CD4-positive, CD25-positive, alpha-beta regulatory T cell (primary cell): ENCODE measurements around the gene ZNF775. TPM values are rescaled to one million over a fixed set of nuclear protein-coding genes. Genes with fewer than 3 reads are reported as not detected.
A peak's percentile ranks its signal among the peaks of the same experiment; 100 is the strongest.

Experiments used
- ATAC-seq, 2 donors: fragments of 150-1000 bp; cut with Tn5 transposase; one replicate each; pipeline ENCODE4 v1.10.0; 2021; ENCODE audit warnings: low read depth in 2 of 2, moderate number of reproducible peaks in 2 of 2, moderate library complexity in 1 of 2
- DNase-seq, 3 donors: peaks; one replicate each; pipeline versions ENCODE4 v3.0.0 to v3.0.0-alpha.2; 2012 to 2022; ENCODE audit warnings: mixed read lengths in 1 of 3
- H3K27ac ChIP-seq: one replicate; pipeline ENCODE4 v1.7.0; 2013; ENCODE audit warnings: mild to moderate bottlenecking, low read length; ENCODE audit not compliant: insufficient read depth, poor library complexity, severe bottlenecking
- H3K27me3 ChIP-seq: one replicate; pipeline ENCODE4 v1.7.0; 2013; ENCODE audit warnings: low read length; ENCODE audit not compliant: control insufficient read depth, insufficient read depth
- H3K36me3 ChIP-seq: one replicate; pipeline ENCODE4 v1.7.0; 2013; ENCODE audit warnings: mild to moderate bottlenecking, low read length, moderate library complexity; ENCODE audit not compliant: control insufficient read depth, insufficient read depth
- H3K4me1 ChIP-seq: 2 replicates; pipeline ENCODE4 v1.7.0; 2013; ENCODE audit warnings: mild to moderate bottlenecking, low read length; ENCODE audit not compliant: insufficient read depth, control insufficient read depth, poor library complexity, severe bottlenecking
- H3K4me3 ChIP-seq: one replicate; pipeline ENCODE4 v1.7.0; 2013; ENCODE audit warnings: low read depth, mild to moderate bottlenecking, low read length, moderate library complexity
- H3K9me3 ChIP-seq, 2 experiments: 1 replicate in 1 of 2; 2 replicates in 1 of 2; pipeline ENCODE4 v1.7.0; 2013; ENCODE audit warnings: low read length in 2 of 2, mild to moderate bottlenecking in 1 of 2, moderate library complexity in 1 of 2; ENCODE audit not compliant: control insufficient read depth in 2 of 2
- H3K27ac Mint-ChIP-seq, 3 donors: one replicate each; pipeline ENCODE4 v1.8.0; 2020 to 2022; ENCODE audit warnings: mild to moderate bottlenecking in 3 of 3, mixed read lengths in 3 of 3, moderate library complexity in 2 of 3
- H3K27me3 Mint-ChIP-seq: one replicate; pipeline ENCODE4 v1.8.0; 2022; ENCODE audit warnings: mild to moderate bottlenecking, mixed read lengths
- H3K36me3 Mint-ChIP-seq: one replicate; pipeline ENCODE4 v1.8.0; 2020; ENCODE audit warnings: mixed read lengths
- H3K4me1 Mint-ChIP-seq, 4 donors: one replicate each; pipeline ENCODE4 v1.8.0; 2020 to 2022; ENCODE audit warnings: mixed read lengths in 4 of 4, mild to moderate bottlenecking in 1 of 4
- H3K4me3 Mint-ChIP-seq, 4 donors: one replicate each; pipeline ENCODE4 v1.8.0; 2020 to 2022; ENCODE audit warnings: mild to moderate bottlenecking in 4 of 4, mixed read lengths in 4 of 4, moderate library complexity in 3 of 4
- H3K9me3 Mint-ChIP-seq, 7 donors: one replicate each; pipeline ENCODE4 v1.8.0; 2020 to 2022; ENCODE audit warnings: mixed read lengths in 7 of 7, mild to moderate bottlenecking in 3 of 7, moderate library complexity in 2 of 7
- polyA plus RNA-seq, 4 donors: library from polyadenylated mRNA; unstranded; fragments of 300-500 nt; fragmentation: Illumina TruSeq; gene quantifications; one replicate each; pipeline ENCODE4 v1.2.3, GENCODE V29; 2021
- total RNA-seq: library from RNA; stranded (reverse); gene quantifications from one replicate; pipeline ENCODE4 v1.2.3, GENCODE V29; 2022

ZNF775 gene
- total and polyA plus RNA-seq, 5 donors from 2014 or later: 2.2 to 7.6 (median 2.9) TPM

DNA sequence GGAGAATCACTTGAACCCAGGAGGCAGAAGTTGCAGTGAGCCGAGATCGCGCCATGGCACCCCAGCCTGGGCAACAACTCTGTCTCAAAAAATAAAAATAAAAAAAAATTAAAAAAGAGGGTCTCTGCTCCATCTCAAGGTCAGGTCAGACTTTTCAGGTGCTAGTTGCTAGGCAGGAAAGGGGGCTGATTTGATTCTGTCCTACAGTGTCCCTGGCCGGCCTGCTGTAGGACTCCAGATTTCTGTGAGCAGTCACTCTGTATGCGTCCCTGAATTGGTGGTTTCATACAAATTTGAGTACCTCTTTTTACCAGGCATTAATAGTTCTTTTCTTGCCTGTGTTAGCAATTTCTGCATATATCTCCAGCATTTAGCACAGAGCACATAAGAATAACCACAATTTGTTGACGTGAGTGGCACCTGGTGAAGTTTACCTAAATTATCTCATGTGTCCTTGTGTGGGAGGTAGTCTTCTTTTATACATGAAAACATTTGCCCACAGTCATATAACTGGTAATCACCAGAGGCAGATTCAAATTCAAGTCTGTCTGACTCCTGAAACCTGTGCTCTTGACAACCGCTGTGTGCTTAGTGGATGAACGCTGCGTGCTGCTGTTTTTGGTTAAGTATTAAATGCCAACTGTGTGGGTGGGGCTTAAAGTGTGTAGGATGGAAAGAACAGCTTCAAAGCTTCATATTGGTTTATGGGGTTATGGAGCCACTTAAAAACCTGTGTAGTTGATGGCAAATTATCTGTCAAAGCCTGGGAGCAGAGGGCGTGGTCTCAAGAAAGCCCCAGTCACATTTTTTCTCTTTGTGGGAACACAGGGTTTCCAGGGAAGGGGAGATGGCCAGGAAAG lies 3.2 kb upstream of the ZNF775 start:
- no peaks in the 10 kb centered on the region for H3K9me3 ChIP-seq
- H3K4me1 ChIP-seq: peaks cover 24% of the 10 kb centered on the region
- ATAC-seq (no peak), DNase-seq (peak in 2 of 3 donors; percentile 16 to 68)
- H3K4me1 Mint-ChIP-seq: peaks cover 13 to 58% (median 36%) of the 10 kb centered on the region in 4 donors
- H3K4me3 Mint-ChIP-seq: peak overlapping the region; percentile 29 to 89 (median 60)
- H3K27me3 ChIP-seq: no peaks in the 10 kb centered on the region
- peak overlapping the region; percentile 50 to 61 (median 57) for H3K27ac Mint-ChIP-seq
- H3K27me3 Mint-ChIP-seq: no peaks in the 10 kb centered on the region
- H3K36me3 ChIP-seq: peaks cover 4% of the 10 kb centered on the region
- H3K9me3 Mint-ChIP-seq: peaks cover 0 to 2% (median 0%) of the 10 kb centered on the region in 7 donors
- no peak overlapping the region for H3K4me3 ChIP-seq
- peaks cover 10% of the 10 kb centered on the region for H3K36me3 Mint-ChIP-seq
- no peak overlapping the region for H3K27ac ChIP-seq

DNA sequence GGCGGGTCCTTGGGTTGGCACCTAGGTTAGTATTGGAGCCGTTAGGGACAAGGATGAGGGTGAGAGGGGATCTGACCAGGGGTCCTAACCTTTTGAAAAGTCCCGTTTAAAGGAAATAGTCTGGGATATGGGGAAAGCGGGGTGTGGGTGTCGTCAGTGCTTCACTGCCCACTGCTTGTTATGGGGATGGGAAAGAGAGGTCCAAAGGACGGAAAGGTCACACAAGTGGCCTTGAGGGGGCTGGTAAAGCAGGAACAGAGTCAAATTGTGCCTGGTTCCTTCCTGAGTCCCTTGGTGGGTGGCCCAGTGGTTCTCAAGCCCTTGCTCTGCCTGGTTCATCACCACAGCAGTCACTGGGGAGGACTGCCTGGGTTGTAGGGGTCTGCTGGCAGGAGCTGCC lies 2.6 kb upstream of the ZNF775 start:
- H3K4me3 Mint-ChIP-seq: peak overlapping the region in 2 of 4 donors; percentile 86 to 89
- peaks cover 0 to 2% (median 0%) of the 10 kb centered on the region in 7 donors for H3K9me3 Mint-ChIP-seq
- H3K27ac Mint-ChIP-seq: peak overlapping the region in 2 of 3 donors; percentile 50 to 57
- peaks cover 10% of the 10 kb centered on the region for H3K36me3 Mint-ChIP-seq
- no peak for ATAC-seq
- peaks cover 24% of the 10 kb centered on the region for H3K4me1 ChIP-seq
- H3K4me1 Mint-ChIP-seq: peaks cover 13 to 60% (median 36%) of the 10 kb centered on the region in 4 donors
- H3K9me3 ChIP-seq: no peaks in the 10 kb centered on the region
- H3K27ac ChIP-seq: no peak overlapping the region
- no peak overlapping the region for H3K4me3 ChIP-seq
- no peak for DNase-seq
- peaks cover 4% of the 10 kb centered on the region for H3K36me3 ChIP-seq
- no peaks in the 10 kb centered on the region for H3K27me3 ChIP-seq
- no peaks in the 10 kb centered on the region for H3K27me3 Mint-ChIP-seq

DNA sequence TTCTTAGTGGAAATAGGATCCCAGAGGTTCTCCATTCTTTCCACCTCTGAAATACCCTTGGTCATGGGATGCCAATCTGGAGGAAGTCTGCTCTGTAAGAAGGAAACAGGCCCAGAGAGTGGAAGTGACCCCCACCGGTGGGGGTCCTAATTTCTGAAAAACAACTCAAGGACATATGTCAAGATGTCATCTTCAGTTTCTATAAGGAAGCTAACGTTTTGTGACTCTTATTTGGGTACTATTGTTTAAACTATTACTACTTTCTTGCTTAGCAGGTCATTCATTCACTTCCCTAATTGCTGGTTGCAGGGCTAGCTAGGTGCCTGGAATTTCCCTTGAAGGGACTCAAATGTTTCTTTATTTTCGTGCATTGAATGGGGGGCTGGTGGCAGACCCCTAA lies 1.9 kb upstream of the ZNF775 start:
- H3K4me1 ChIP-seq: peaks cover 24% of the 10 kb centered on the region
- H3K27ac ChIP-seq: no peak overlapping the region
- peaks cover 0 to 2% (median 0%) of the 10 kb centered on the region in 7 donors for H3K9me3 Mint-ChIP-seq

DNA sequence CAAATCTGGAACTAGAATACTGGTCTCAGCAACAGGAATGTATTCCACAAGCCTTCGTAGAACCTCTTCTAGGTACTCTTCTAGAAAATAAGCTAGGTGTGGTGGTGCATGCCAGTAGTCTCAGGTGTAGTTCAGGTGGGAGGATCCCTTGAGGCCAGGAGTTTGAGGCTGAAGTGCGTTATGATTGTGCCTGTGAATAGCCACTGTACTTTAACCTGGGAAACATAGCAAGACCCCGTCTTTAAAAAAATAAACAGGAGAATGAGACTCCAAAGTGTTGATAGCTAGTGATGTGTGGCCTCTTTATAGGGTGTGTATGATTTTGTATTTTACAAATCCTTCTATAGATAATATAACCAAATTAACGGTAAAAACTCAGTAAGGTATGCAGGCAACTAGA lies 1.5 kb upstream of the ZNF775 start:
- peaks cover 10% of the 10 kb centered on the region for H3K36me3 Mint-ChIP-seq
- H3K36me3 ChIP-seq: peaks cover 3% of the 10 kb centered on the region
- H3K27me3 ChIP-seq: no peaks in the 10 kb centered on the region
- H3K4me3 Mint-ChIP-seq: peak overlapping the region; percentile 84 to 90 (median 88)
- no peaks in the 10 kb centered on the region for H3K9me3 ChIP-seq
- H3K4me1 Mint-ChIP-seq: peaks cover 13 to 62% (median 40%) of the 10 kb centered on the region in 4 donors
- DNase-seq (no peak), ATAC-seq (no peak)
- no peaks in the 10 kb centered on the region for H3K27me3 Mint-ChIP-seq
- H3K27ac ChIP-seq: peak overlapping the region; percentile 48
- peak overlapping the region in 2 of 3 donors; percentile 52 to 85 for H3K27ac Mint-ChIP-seq
- peaks cover 0 to 2% (median 0%) of the 10 kb centered on the region in 7 donors for H3K9me3 Mint-ChIP-seq
- no peak overlapping the region for H3K4me3 ChIP-seq
- H3K4me1 ChIP-seq: peaks cover 27% of the 10 kb centered on the region

More for the DNA sequence above, 1.9 kb upstream of the ZNF775 start:
- Mint-ChIP-seq H3K4me1 (peaks cover 13 to 60% (median 37%) of the 10 kb centered on the region in 4 donors), H3K27ac (peak overlapping the region in 2 of 3 donors; percentile 48 to 85), H3K27me3 (no peaks in the 10 kb centered on the region), H3K36me3 (peaks cover 10% of the 10 kb centered on the region), H3K4me3 (peak overlapping the region; percentile 73 to 88 (median 86))
- H3K36me3 ChIP-seq: peaks cover 4% of the 10 kb centered on the region
- no peak overlapping the region for H3K4me3 ChIP-seq
- H3K9me3 ChIP-seq: no peaks in the 10 kb centered on the region
- H3K27me3 ChIP-seq: no peaks in the 10 kb centered on the region
- no peak for DNase-seq
- ATAC-seq: no peak

DNA sequence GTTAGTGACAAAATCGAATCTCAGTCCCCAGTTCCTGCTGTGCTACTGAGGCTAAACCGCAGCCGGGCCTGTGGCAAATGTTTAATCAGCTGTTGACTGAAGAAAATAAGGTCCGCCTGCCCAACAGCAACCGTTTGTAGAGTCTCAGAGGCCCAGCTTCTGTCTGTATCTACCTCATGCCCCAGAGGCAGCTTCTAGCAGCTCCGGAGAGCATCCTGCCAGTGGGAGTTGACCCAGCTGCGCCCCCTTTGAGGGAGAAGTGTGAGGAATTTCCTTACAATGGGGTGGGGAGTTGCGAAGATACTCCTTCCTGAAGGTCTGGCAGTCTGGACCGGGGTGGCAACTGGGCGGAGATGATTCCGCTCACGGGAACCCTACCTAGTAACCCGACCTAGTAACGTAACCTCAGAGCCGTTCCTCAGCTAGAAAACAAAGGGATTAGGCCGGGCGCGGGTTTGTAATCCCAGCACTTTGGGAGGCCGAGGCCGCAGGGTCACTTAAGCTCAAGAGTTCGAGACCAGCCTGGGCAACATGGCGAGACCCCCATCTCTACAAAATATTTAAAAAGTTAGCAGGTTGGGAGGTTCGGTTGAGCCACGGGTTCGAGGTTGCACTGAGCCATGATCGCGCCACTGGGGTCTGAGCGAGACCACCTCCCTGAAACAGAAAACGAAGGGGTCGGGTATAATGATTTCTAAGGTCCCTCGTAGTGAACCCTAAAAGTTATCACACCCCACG lies 846 bp upstream of the ZNF775 start:
- Histone ChIP-seq H3K27me3 (no peaks in the 10 kb centered on the region), H3K4me3 (peak overlapping the region; percentile 77), H3K4me1 (peaks cover 30% of the 10 kb centered on the region), H3K27ac (peak overlapping the region; percentile 48), H3K36me3 (no peaks in the 10 kb centered on the region), H3K9me3 (no peaks in the 10 kb centered on the region)
- H3K36me3 Mint-ChIP-seq: peaks cover 8% of the 10 kb centered on the region
- peak overlapping the region; percentile 56 to 85 (median 79) for H3K27ac Mint-ChIP-seq
- H3K9me3 Mint-ChIP-seq: peaks cover 0 to 2% (median 0%) of the 10 kb centered on the region in 7 donors
- H3K4me3 Mint-ChIP-seq: peak overlapping the region; percentile 84 to 90 (median 88)
- ATAC-seq: no peak
- peaks cover 13 to 66% (median 46%) of the 10 kb centered on the region in 4 donors for H3K4me1 Mint-ChIP-seq
- peak; percentile 19 to 58 (median 22) for DNase-seq
- no peaks in the 10 kb centered on the region for H3K27me3 Mint-ChIP-seq

DNA sequence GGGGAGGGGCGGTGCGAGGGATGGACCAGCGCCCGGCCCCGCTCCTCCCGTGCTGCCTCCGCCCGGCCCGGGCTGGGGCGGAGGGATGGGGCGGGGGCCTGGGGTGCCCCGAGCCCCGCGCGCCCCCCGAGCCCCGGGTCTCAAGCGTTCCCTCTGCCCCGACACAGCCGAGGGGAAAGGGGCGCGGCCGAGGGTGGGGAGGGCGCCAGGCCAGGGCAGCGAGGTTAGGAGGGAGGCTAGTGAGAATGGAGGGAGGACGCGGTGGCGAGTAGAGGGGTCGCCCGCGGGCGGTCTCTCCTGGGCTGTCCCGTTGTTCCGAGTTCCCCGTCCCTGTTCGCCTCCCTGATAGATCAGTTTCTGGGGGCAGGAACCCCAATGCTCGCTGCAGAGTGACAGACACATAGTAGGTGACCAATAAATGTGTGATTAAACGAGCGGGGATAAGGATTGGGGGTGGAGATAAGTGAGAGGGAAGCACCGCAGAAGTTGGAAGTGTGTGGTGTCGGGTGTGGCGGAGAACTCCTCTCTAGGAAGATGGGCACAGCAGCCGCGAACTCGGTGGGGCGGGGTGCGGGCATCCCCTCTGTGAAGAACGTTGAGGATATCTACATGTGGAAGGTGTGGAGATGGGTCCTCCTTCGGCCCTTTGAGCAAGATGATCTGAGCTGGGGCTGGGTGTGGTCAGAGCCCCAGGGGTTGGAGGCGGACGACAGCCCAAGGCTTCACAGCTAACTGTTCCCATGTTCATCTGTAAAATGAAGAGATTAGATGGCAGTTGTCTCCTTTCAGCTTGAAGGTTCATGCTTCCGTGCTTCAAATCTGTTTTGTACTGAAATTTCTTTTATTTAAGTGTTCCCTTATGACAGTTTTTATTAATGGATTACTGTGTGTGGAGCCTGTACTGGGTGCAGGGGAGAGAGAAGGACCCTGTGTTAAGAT lies 580 bp downstream of the ZNF775 start:
- H3K36me3 Mint-ChIP-seq: no peaks in the 10 kb centered on the region
- H3K4me3 ChIP-seq: peak overlapping the region; percentile 78
- H3K36me3 ChIP-seq: no peaks in the 10 kb centered on the region
- no peaks in the 10 kb centered on the region for H3K9me3 Mint-ChIP-seq
- peak overlapping the region; percentile 16 to 86 (median 79) for H3K27ac Mint-ChIP-seq
- H3K4me3 Mint-ChIP-seq: peak overlapping the region; percentile 90 to 95 (median 92)
- H3K9me3 ChIP-seq: no peaks in the 10 kb centered on the region
- DNase-seq: no peak
- no peaks in the 10 kb centered on the region for H3K27me3 Mint-ChIP-seq
- H3K4me1 ChIP-seq: peaks cover 30% of the 10 kb centered on the region
- H3K4me1 Mint-ChIP-seq: peaks cover 13 to 59% (median 45%) of the 10 kb centered on the region in 4 donors
- peak overlapping the region; percentile 60 for H3K27ac ChIP-seq
- H3K27me3 ChIP-seq: no peaks in the 10 kb centered on the region
- peak in 1 of 2 donors; percentile 26 for ATAC-seq

DNA sequence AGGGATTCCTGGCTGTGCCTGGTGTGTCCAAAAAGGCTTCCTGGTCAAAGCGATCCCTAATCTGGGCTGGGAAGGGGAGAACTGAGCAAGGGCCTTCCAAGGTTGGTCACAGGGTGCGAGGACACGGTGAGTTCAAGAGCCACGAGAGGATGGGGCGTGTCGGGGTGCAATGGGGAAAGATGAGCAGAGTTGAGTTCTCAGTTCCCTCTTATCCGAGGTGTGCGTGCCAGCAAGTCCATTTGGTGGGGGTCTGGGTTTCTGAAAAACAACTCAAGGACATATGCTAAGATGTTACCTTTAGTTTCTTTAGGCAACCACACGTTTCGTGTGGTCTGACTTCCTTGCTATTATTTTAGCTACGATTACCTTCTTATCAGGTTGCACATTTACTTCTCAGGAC lies 1.3 kb downstream of the ZNF775 start:
- DNase-seq (no peak), ATAC-seq (no peak)
- Histone ChIP-seq H3K4me3 (peak overlapping the region; percentile 78), H3K9me3 (no peaks in the 10 kb centered on the region), H3K36me3 (no peaks in the 10 kb centered on the region), H3K4me1 (peaks cover 30% of the 10 kb centered on the region), H3K27me3 (no peaks in the 10 kb centered on the region), H3K27ac (no peak overlapping the region)
- no peaks in the 10 kb centered on the region for H3K27me3 Mint-ChIP-seq
- peaks cover 13 to 55% (median 42%) of the 10 kb centered on the region in 4 donors for H3K4me1 Mint-ChIP-seq
- peak overlapping the region; percentile 16 to 86 (median 79) for H3K27ac Mint-ChIP-seq
- H3K9me3 Mint-ChIP-seq: no peaks in the 10 kb centered on the region
- peak overlapping the region; percentile 56 to 93 (median 90) for H3K4me3 Mint-ChIP-seq
- H3K36me3 Mint-ChIP-seq: no peaks in the 10 kb centered on the region
